Esophagus squamous epithelium (tissue), 4 donors: ENCODE results near the gene GMDS.

Experiments used
- CTCF ChIP-seq, 6 experiments: fragments of 450-650 bp in 4 of 6; fragments of 200-600 bp in 2 of 6; sonication (generic) in 2 of 6; IDR thresholded peaks; one replicate each; pipeline ENCODE4 v1.5.1; 2016 to 2019; ENCODE audit warnings: antibody characterized with exemption in 6 of 6, mild to moderate bottlenecking in 4 of 6, moderate library complexity in 4 of 6
- POLR2A ChIP-seq, 4 donors: fragments of 450-650 bp; IDR thresholded peaks; one replicate each; pipeline ENCODE4 v1.6.1; 2017; ENCODE audit warnings: antibody characterized with exemption in 4 of 4, mild to moderate bottlenecking in 4 of 4, moderate library complexity in 3 of 4

GRCh38 chr6:2120912-2121311, 124.5 kb downstream of the GMDS start:
- TF ChIP-seq CTCF (IDR thresholded peaks at IDR 0.05) (no peak), POLR2A (IDR thresholded peaks at IDR 0.05) (no peak)
